Calu3 (cell line): ENCODE data around the gene EYA4. TPM values are rescaled to one million over a fixed set of nuclear protein-coding genes. Genes with fewer than 3 reads are reported as not detected.

Experiments
- BruUV-seq: library from RNA; stranded (reverse); fragments of 400-500 nt; replicated peaks from 2 replicates; lab custom pipeline; 2021; lab: Mats Ljungman, UMichigan
- CTCF ChIA-PET: fragments of 300-600 bp; sonication (Branson Sonifier 250); formaldehyde crosslinking; loops from one replicate; lab custom pipeline; 2022; ENCODE audit warnings: antibody characterized with exemption; lab: Charles Lee
- DNase-seq: peaks from one replicate; pipeline ENCODE4 v3.0.0; 2022
- H3K27ac Mint-ChIP-seq: one replicate; pipeline ENCODE4 v1.8.0; 2022; ENCODE audit warnings: mixed read lengths; ENCODE audit not compliant: unreplicated experiment
- H3K27me3 Mint-ChIP-seq: one replicate; pipeline ENCODE4 v1.8.0; 2022; ENCODE audit warnings: mixed read lengths; ENCODE audit not compliant: unreplicated experiment
- H3K36me3 Mint-ChIP-seq: one replicate; pipeline ENCODE4 v1.8.0; 2022; ENCODE audit warnings: mild to moderate bottlenecking, moderate library complexity, mixed read lengths; ENCODE audit not compliant: insufficient read depth, unreplicated experiment
- H3K4me1 Mint-ChIP-seq: one replicate; pipeline ENCODE4 v1.8.0; 2022; ENCODE audit warnings: mild to moderate bottlenecking, low read depth, mixed read lengths; ENCODE audit not compliant: unreplicated experiment
- H3K4me3 Mint-ChIP-seq: one replicate; pipeline ENCODE4 v1.8.0; 2022; ENCODE audit warnings: mild to moderate bottlenecking, low read depth, moderate library complexity, mixed read lengths; ENCODE audit not compliant: unreplicated experiment
- H3K9me3 Mint-ChIP-seq: one replicate; pipeline ENCODE4 v1.8.0; 2022; ENCODE audit warnings: low read depth, mixed read lengths; ENCODE audit not compliant: unreplicated experiment
- CTCF ChIP-seq: fragments of 200-600 bp; IDR thresholded peaks from one replicate; pipeline ENCODE4 v1.8.0; 2022; ENCODE audit warnings: antibody characterized with exemption; ENCODE audit not compliant: unreplicated experiment
- intact Hi-C: fragments of 100-400 bp; cut with micrococcal nuclease; formaldehyde crosslinking; loops from one replicate; pipeline ENCODE4 v1.10.0; 2022; ENCODE audit not compliant: unreplicated experiment
- total RNA-seq: library from RNA; stranded (reverse); gene quantifications from 2 replicates; pipeline ENCODE4 v1.2.3, GENCODE V29; 2022

EYA4 gene
- total RNA-seq, 1 experiment from 2014 or later: 55.1 TPM

- no peak overlapping the region for H3K4me3 Mint-ChIP-seq
- CTCF ChIA-PET: interaction anchor here (0.5 kb wide), 1 partner anchor 1340 kb away, joined by 4 read pairs; no protein-coding TSS in a partner anchor
- DNase-seq: peak; percentile 62
- intact Hi-C loops: loop anchor here (1.0 to 10.0 kb wide), 6 partner anchors 168 to 682 kb away; no protein-coding TSS in a partner anchor
- TF ChIP-seq CTCF: peak; percentile 57
- BruUV-seq: no TSS peak
- H3K27ac Mint-ChIP-seq: no peak overlapping the region
- H3K36me3 Mint-ChIP-seq: peaks cover 8% of the 10 kb centered on the region
- no peaks in the 10 kb centered on the region for H3K27me3 Mint-ChIP-seq
- peaks cover 4% of the 10 kb centered on the region for H3K9me3 Mint-ChIP-seq
- peaks cover 22% of the 10 kb centered on the region for H3K4me1 Mint-ChIP-seq
Observed at GRCh38 chr6:133512410-133513016, 271.4 kb downstream of the EYA4 start.

DNA sequence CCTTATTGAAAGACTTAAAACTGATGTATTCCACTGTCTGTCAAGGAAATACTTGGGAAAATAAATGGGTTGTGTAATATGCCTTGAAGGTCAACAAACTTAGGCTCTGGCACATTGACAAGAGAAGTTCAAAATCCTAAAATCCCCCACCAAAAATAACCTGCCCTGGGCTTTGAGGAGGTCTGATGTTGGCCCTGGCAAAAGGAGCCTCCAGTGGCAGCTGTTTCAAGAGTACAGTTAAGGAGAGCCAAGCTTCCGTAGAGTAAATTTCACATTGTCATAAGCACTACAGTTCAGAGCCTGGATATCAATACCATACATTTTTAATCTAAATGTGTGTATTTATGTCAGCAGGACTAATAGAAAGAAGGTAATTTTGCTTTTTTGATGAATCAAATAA lies 282.7 kb downstream of the EYA4 start:
- Mint-ChIP-seq H3K36me3 (no peaks in the 10 kb centered on the region), H3K4me3 (no peak overlapping the region), H3K27ac (no peak overlapping the region), H3K27me3 (no peaks in the 10 kb centered on the region), H3K9me3 (no peaks in the 10 kb centered on the region), H3K4me1 (no peaks in the 10 kb centered on the region)
- no peak for DNase-seq
- no peak for TF ChIP-seq CTCF
- intact Hi-C loops: no loop called here
- no TSS peak for BruUV-seq
- CTCF ChIA-PET: no interaction called here

- no peak overlapping the region for H3K4me3 Mint-ChIP-seq
- intact Hi-C loops: no loop called here
- CTCF ChIA-PET: interaction anchor here (0.6 kb wide), 1 partner anchor 346 kb away, joined by 5 read pairs; no protein-coding TSS in a partner anchor
Observed at GRCh38 chr6:133526436-133526835, 285.3 kb downstream of the EYA4 start.

GRCh38 chr6:133528566-133528965 lies 287.4 kb downstream of the EYA4 start:
- no peaks in the 10 kb centered on the region for H3K27me3 Mint-ChIP-seq
- no peak for DNase-seq
- CTCF ChIA-PET: no interaction called here
- no peaks in the 10 kb centered on the region for H3K4me1 Mint-ChIP-seq
- BruUV-seq: no TSS peak
- H3K9me3 Mint-ChIP-seq: no peaks in the 10 kb centered on the region
- no peak for TF ChIP-seq CTCF
- H3K27ac Mint-ChIP-seq: no peak overlapping the region
- no peak overlapping the region for H3K4me3 Mint-ChIP-seq
- intact Hi-C loops: no loop called here
- peaks cover 1% of the 10 kb centered on the region for H3K36me3 Mint-ChIP-seq

More at GRCh38 chr6:133526436-133526835, 285.3 kb downstream of the EYA4 start:
- no peak for TF ChIP-seq CTCF
- Mint-ChIP-seq H3K36me3 (no peaks in the 10 kb centered on the region), H3K4me1 (no peaks in the 10 kb centered on the region), H3K27me3 (no peaks in the 10 kb centered on the region), H3K9me3 (no peaks in the 10 kb centered on the region), H3K27ac (no peak overlapping the region)
- no peak for DNase-seq
- BruUV-seq: no TSS peak
